B cell (primary cell): ENCODE measurements around the gene ERG.

Experiments
- CTCF ChIP-seq: fragments of 200-600 bp; IDR thresholded peaks from one replicate; pipeline ENCODE4 v1.8.0; 2022; ENCODE audit warnings: antibody characterized with exemption, mild to moderate bottlenecking
- EZH2 ChIP-seq: IDR thresholded peaks from 2 replicates; pipeline ENCODE4 v1.6.1; 2012; ENCODE audit warnings: borderline replicate concordance, low read depth, mild to moderate bottlenecking, moderate library complexity, low read length; ENCODE audit not compliant: insufficient read depth, poor library complexity, severe bottlenecking

- TF ChIP-seq CTCF: no peak
- TF ChIP-seq EZH2: no peak
These were observed 35.6 kb upstream of the ERG start for GRCh38 chr21:38533887-38534286.
